GM19099 (cell line): Measurements from ENCODE around the gene PATE2.

Experiments used
- POLR2A ChIP-seq: IDR thresholded peaks from 3 replicates; pipeline ENCODE4 v1.6.1; 2011; ENCODE audit warnings: low read depth; ENCODE audit not compliant: insufficient read length; ENCODE audit errors: extremely low read depth

The PATE2 gene

DNA sequence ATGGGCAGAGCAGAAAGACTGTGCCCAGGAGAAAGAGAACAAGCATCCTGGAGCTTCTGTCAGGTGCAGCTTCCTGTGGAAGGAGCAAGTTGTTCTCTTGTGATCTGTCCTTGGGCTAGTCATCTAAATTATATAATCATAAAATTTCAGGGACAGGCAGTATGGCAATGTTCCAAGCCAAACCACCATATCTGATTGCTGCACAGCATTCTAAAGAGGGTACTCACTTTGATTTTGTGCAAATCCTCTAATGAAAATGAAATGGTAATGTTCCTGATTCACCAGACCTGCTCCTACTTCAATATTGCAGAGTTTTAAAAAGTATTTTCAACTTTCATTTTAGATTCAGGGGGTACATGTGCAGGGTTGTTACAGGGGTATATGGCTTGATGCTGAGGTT, at the start of gene PATE2:
TSS of gene PATE2 (minus strand) at position 101 of the 400 bp plus-strand sequence. CDS start at position 46, 55 bp downstream.
- no peak for TF ChIP-seq POLR2A

DNA sequence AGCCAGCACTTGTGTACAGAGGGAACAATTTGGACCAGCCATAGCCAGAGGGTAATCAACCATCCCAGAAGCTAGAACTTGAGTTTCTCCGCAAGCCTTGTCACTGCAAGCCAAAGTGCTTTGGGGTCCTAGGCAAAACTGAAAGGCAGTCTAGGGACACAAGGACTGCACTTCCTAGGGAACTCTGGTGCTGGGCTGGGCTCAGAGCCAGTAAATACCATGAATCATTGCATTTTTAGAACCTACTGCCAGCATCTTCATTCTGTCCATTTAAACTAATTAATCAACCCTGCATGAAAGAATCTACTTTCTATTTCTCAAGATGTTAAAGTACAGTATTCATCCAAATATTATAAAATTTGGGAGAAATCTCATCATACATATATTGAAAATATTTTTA, 29.3 kb upstream of the PATE2 start:
- no peak for TF ChIP-seq POLR2A

DNA sequence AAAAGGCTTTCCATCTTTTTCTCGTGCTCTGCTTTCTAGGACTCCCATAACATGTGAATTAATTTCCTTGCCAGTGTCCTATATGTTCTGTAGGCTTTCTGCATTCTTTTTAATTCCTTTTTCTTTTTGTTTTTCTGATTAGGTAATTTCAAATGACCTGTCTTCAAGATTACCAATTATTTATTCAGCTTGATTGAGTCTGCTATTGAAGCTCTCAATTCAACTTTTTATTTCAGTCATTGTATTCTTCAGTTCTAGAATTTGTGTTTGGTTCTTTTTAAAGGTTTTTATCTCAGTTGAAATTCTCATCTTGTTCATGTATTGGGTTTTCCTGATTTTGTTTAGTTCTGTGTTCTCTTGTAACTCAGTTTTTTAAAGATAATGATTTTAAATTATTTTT, 23.8 kb upstream of the PATE2 start:
- TF ChIP-seq POLR2A: no peak

DNA sequence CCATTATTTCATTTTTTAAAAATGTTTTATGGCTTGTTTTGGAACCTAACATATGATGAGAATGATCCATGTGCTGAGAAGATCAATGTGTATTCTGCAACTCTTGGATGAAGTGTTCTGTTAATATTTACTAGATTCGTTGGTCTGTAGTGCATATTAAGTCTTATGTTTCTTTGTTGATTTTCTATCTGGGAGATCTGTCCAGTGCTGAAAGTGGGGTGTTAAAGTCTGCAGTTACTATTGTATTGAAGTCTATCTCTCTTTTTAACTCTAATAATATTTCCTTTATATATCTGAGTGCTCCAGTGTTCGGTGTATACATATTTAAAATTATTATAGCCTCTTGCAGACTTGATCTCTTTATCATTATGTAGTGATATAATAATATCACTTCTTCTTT, 21.2 kb upstream of the PATE2 start:
- no peak for TF ChIP-seq POLR2A

DNA sequence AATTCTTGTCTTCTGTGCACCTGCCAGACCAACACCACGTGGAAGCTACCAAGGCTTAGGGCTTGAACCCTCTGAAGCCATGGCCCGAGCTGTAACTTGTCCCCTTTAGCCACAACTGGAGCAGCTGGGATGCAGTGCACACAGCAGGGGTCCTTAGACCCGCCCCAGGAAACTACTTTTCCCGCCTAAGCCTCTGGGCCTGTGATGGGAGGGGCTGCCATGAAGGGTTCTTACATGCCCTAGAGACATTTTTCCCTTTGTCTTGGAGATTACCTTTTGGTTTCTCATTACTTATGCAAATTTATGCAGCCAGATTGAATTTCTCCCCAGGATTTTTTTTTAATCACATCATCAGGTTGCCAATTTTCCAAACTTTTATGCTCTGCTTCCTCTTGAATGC, 19.0 kb upstream of the PATE2 start:
- no peak for TF ChIP-seq POLR2A

DNA sequence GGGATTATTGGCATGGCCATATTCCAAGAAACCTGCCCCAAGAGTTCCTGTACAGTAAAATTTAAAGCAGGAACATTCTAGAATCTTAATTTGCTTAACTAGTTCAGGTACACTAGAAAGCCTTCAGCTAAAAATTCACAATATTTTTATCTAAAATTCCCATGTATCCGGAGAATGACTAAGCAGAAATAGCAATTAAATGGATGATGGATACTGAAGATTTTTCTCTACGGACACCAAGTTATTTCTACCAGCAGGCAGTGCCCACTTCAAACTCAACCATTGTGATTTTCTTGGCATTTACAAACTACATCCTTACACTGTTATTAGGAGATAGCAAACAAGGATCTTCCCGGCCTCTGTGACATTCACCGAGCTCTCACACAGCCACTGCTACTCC, 12.2 kb upstream of the PATE2 start:
- no peak for TF ChIP-seq POLR2A

DNA sequence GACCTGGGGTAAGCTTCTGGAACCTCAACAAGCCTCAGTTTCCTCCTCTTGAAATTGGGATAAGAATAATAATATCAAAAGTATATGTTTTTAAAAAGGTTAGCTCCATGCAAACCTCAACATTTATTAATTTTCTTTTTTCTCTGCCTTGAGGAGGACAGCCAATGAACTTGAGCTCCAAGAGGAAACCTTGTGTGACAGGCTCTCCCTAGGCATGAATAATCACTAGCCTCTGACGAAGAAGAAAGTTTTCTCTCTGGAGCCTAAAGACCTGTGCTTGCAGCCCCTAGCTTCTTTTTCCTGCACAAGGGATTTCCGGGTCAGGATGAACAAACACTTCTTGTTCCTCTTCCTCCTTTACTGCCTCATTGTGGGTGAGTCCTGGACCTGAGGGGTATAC, 9.2 kb upstream of the PATE2 start, which contains the start of gene PATE3:
TSS of gene PATE3 (plus strand) at position 301 of the 400 bp plus-strand sequence. CDS start at position 326, 25 bp downstream.
- TF ChIP-seq POLR2A: no peak

DNA sequence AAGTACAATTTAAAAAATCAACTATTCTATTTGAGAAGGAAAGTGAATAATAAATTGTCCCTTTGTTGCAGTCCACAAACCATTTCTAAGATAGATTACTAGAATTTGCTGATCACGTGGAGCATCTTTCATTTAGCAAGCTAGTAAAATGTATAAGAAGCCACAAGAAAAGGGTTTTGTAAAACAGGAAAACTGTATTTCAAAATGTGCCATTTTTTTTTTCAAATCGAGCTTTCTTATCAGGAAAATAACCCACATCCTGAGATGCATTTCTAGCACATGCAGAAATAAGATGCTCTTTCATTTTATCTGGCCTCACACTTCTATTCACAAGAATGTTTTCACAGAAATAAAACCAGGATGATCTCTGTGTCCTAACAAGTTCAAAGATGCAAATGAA, 6.0 kb upstream of the PATE2 start:
- TF ChIP-seq POLR2A: no peak

DNA sequence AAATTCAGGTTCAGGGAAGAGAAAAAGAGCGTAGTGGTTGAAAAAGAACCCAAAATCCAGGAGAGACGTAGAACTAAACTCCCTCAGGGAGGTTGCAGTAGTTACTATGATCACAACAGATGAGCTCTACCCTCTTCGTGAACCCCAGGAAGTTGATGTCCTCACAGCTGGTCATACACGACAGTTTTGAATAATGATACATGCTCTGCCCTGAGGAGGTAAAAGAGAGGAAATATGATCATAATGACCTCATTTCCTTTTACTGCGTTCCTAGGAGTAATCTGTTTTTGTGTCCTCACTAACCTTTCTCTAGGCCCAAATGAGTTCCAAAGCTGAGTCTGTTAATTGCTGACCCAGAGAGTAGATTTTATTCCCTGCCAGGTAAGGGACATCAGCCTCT, 1.3 kb downstream of the PATE2 start:
- no peak for TF ChIP-seq POLR2A

DNA sequence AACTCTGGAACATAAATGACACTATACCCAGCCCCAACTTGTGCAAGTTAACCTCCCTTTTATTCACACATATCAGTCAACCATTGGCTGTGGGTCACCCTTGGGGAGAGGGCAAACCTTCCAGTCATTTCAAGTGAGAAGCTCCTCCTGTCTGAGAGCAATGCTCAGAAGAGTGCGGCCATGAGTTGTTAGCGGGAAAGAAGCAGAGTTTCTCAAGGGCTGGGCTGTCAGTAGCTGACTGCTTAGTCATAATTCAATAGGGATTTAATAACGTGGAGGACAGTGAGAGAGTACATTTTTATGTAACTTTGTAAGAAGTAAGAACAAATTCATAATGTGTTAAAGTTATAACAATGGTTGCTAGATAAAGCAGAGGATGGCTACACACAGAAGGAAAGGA, 5.1 kb downstream of the PATE2 start:
- no peak for TF ChIP-seq POLR2A

DNA sequence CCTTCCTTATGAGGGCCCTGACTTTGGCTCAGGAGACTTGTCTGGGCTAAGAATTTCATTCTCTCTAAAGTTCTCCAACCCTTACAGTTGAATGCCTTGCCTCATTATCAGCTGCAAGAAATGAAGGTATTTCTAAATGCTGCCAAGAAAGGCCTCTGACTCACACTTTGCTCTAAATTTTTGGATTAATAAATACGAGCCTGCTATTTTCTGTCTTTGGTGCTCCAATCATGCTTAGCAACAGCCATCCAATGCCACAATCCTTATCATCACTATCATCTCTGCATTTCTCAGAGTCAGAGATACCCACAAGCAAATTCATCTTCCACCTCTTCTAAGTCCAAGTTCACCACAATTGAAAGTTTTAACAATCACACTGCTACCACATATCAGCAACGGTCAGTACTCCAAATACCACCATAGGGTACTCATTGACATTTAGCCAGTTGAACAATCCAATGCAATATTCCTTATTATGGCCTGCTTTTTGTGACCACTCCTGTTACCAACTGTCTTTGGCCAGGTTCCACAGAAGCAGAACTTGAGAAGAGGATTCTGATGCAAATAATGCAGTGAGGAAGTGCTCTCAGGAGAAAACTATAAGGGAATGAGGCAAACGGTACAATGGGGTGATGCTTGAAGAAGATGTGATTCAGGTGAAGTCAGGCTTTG, 5.7 kb downstream of the PATE2 start:
- no peak for TF ChIP-seq POLR2A

DNA sequence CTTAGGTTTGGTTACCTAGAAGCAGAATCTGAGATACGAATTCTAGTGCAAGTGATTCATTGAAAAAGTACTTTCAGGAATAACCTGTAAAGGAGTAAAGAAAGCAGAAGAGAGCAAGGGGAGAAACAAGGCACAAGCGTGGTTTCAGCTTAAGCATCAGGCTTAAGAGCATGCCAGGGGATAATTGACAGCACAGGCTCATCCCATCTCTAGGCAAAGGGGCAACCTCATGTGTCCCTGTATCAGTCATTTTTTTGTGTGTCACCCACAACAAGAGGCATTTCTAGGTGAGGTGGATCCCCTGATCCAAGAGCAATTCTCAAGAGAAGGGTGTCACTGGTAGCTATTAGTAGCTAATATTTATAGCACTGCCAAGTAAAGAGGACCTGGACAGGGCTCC, 8.0 kb downstream of the PATE2 start:
- no peak for TF ChIP-seq POLR2A

DNA sequence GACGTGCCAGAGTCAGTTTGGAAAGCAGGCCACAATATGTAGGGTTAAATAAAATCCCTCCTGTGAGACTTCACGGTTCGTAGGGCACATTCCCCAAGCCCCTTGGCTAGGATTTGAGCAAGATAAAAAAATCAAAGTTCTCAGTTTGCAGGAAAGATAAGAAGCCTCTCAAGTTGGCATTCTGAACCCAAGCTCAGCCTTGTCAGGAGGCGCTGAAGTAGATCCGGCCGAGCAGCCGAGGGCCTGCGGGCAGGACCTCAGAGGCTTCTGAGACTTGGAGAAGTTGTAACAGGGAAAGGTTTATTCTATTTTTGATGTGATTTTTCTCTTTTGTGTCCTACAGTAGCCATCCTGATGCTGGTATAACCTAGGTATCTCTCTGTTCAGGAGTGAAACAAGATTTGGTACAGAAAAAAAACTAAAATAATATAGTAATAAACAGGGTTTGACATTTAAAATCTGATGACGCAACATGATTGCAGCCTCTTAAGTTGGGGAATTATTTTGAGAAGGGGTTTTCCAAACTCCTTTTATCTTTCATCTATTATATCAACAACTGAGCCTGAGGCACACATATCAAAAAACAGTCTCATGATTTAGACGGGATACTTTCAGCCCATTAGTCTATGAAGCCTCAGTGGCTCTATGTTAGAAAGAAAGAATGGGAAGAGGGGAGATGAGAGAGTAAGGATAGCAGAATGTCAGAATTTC, 10.1 kb downstream of the PATE2 start:
- TF ChIP-seq POLR2A: no peak

DNA sequence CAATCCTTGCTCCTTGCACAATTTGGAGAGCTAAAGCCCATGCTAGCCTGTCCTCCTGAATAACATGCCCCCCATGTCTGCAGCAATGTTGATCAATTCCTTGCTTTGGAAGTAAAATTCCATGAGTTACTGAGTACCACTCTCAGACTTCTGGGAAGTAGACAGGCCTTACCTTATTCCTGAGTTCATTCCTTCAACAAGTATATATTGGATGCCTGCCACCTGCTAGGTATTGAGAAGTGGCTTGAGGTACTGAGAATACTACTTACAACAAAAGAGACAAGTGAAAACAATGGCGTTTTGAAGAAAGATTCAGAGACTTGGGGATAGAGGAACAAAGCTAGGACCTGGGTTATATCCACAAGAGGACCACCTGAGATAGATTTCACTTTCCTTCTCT, 12.4 kb downstream of the PATE2 start:
- no peak for TF ChIP-seq POLR2A

DNA sequence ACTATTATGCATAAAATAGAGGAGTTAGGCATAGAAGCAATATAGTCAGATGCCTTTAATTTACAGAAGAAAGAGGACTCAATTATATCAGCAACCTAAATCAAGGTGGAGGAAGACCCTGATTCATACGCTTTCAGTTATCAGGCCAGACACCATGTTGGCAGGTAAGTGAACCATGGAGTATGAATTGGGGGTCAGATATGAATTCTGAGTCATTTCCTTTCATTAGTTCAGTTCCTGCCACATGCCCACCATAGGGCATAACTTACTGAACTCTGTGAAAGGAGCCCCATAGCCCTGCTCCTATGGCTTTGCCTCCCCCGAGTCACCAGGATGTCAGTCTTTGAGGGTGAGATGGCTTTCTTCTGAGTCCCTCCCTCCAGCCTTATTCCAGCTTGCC, 15.1 kb downstream of the PATE2 start:
- no peak for TF ChIP-seq POLR2A

DNA sequence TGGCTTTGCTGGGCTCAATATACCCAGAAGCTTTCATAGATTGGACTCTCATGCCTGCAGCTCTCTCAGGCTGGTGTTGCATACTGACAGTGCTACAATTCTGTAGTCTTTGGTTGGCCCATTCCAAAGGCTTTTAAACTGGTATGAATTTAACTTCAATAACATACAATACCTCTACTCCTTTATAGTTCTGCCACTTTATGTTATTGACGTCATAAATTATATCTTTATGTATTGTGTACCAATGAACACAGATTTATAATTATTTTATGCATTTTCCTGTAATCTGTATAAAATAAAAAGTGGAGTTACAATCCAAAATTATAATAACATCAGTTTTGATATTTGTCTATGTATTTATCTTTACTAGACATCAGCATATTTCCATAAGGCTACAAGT, 16.2 kb downstream of the PATE2 start:
- TF ChIP-seq POLR2A: no peak
